A673 (cell line): Measurements from ENCODE around the gene UBE2E2. TPM values are rescaled to one million over a fixed set of nuclear protein-coding genes. Genes with fewer than 3 reads are reported as not detected.
"Not testable (repeated sequence)": the region's sequence is repeated elsewhere in the genome, so short reads cannot be mapped to it uniquely, and the experiment has no call there.

Experiments used
- BruUV-seq: library from RNA; stranded (reverse); fragments of 400-500 nt; replicated peaks from 2 replicates; lab custom pipeline; 2021; lab: Mats Ljungman, UMichigan
- CTCF ChIA-PET: fragments of 300-600 bp; sonication (Branson Sonifier 250); formaldehyde crosslinking; loops from one replicate; lab custom pipeline; 2022; ENCODE audit warnings: antibody characterized with exemption; lab: Charles Lee
- POLR2A ChIA-PET: fragments of 300-600 bp; sonication (Branson Sonifier 250); formaldehyde crosslinking; loops from one replicate; lab custom pipeline; 2022; ENCODE audit warnings: antibody characterized with exemption; ENCODE audit not compliant: low non-redundant PET; lab: Charles Lee
- DNase-seq: peaks from one replicate; pipeline ENCODE4 v3.0.0-alpha.2; 2015; ENCODE audit warnings: low spot score
- H3K27ac ChIP-seq: fragments of 200-600 bp; sonication (generic); 2 replicates; pipeline ENCODE4 v1.5.1; 2016; ENCODE audit warnings: mixed run types, low read depth, mild to moderate bottlenecking, mixed read lengths, antibody characterized with exemption, low read length; ENCODE audit not compliant: poor library complexity, severe bottlenecking
- H3K27me3 ChIP-seq: fragments of 200-600 bp; sonication (generic); replicated peaks from 2 replicates; pipeline ENCODE4 v1.6.1; 2017; ENCODE audit warnings: mixed run types, low read depth, mild to moderate bottlenecking, mixed read lengths, antibody characterized with exemption, low read length; ENCODE audit not compliant: insufficient read depth, poor library complexity
- H3K36me3 ChIP-seq: fragments of 200-600 bp; sonication (generic); 2 replicates; pipeline ENCODE4 v1.6.1; 2016; ENCODE audit warnings: mixed run types, mild to moderate bottlenecking, mixed read lengths, antibody characterized with exemption, low read length; ENCODE audit not compliant: insufficient read depth, poor library complexity, severe bottlenecking
- H3K4me1 ChIP-seq: fragments of 200-600 bp; sonication (generic); 2 replicates; pipeline ENCODE4 v1.6.1; 2017; ENCODE audit warnings: mixed run types, mild to moderate bottlenecking, mixed read lengths, antibody characterized with exemption, low read length; ENCODE audit not compliant: insufficient read depth, poor library complexity, severe bottlenecking
- H3K4me3 ChIP-seq: fragments of 200-600 bp; sonication (generic); 2 replicates; pipeline ENCODE4 v1.5.1; 2016; ENCODE audit warnings: low read depth, mixed run types, mild to moderate bottlenecking, mixed read lengths, low read length; ENCODE audit not compliant: poor library complexity, severe bottlenecking
- H3K9me3 ChIP-seq: fragments of 200-600 bp; sonication (generic); 2 replicates; pipeline ENCODE4 v1.6.1; 2016; ENCODE audit warnings: mixed run types, low read depth, mild to moderate bottlenecking, mixed read lengths, antibody characterized with exemption, low read length; ENCODE audit not compliant: poor library complexity, severe bottlenecking
- CTCF ChIP-seq: fragments of 300-800, 200-600 bp; sonication (generic); conservative IDR thresholded peaks from 2 replicates; pipeline ENCODE4 v1.5.1; 2017; ENCODE audit warnings: low read depth, mild to moderate bottlenecking, antibody characterized with exemption, low read length, moderate library complexity, mixed read lengths
- EZH2 ChIP-seq: fragments of 200-600 bp; sonication (generic); IDR thresholded peaks from 2 replicates; pipeline ENCODE4 v1.6.1; 2017; ENCODE audit warnings: borderline replicate concordance, low read depth, mild to moderate bottlenecking, mixed read lengths, antibody characterized with exemption, low read length; ENCODE audit not compliant: poor library complexity, severe bottlenecking
- intact Hi-C: fragments of 100-400 bp; cut with micrococcal nuclease; formaldehyde crosslinking; loops from one replicate; pipeline ENCODE4 v1.10.0; 2022; ENCODE audit not compliant: unreplicated experiment
- total RNA-seq: library from RNA; stranded (reverse); gene quantifications from 2 replicates; pipeline ENCODE4 v1.2.3, GENCODE V29; 2021

The UBE2E2 gene
- total RNA-seq, 1 experiment from 2014 or later, result 2.0 TPM

DNA sequence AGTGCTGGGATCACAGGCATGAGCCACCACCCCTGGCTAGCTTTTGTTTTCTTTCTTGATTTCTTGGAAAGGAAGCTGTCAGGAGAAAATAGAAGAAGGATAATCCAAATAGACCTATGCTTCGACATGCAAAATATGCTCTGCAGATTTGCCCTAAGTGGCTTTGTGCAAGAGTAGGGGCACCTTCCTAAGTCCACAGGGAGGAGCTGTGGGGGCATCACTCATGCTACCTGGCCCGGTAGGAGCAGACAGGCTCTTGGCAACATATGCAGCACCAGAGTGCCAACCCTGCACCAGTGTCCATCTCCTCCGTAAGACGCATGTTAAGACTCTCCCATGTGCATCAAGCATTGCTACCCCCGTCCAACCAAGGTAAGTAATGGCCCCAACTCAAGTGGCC lies 411.9 kb downstream of the UBE2E2 start:
- Histone ChIP-seq H3K9me3 (no peaks in the 10 kb centered on the region), H3K27me3 (no peaks in the 10 kb centered on the region), H3K4me3 (no peak overlapping the region), H3K27ac (no peak overlapping the region), H3K4me1 (no peaks in the 10 kb centered on the region), H3K36me3 (no peaks in the 10 kb centered on the region)
- POLR2A ChIA-PET, result no interaction called here
- intact Hi-C loops, result no loop called here
- CTCF ChIA-PET, result no interaction called here
- BruUV-seq, result no TSS peak
- TF ChIP-seq CTCF (no peak), EZH2 (no peak)
- DNase-seq, result no peak

DNA sequence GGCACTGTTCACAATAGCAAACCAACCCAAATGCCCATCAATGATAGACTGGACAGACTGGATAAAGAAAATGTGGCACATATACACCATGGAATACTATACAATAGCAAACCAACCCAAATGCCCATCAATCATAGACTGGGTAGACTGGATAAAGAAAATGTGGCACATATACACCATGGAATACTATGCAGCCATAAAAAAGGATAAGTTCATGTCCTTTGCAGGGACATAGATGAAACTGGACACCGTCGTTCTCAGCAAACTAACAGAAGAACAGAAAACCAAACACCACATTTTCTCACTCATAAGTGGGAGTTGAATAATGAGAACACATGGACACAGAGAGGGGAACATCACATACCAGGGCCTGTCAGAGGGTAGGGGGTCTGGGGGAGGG lies 415.3 kb downstream of the UBE2E2 start:
- CTCF ChIA-PET, H3K4me1 ChIP-seq, BruUV-seq, POLR2A ChIA-PET, H3K9me3 ChIP-seq, H3K27me3 ChIP-seq, intact Hi-C loops, H3K4me3 ChIP-seq, H3K27ac ChIP-seq, DNase-seq, H3K36me3 ChIP-seq: not testable (repeated sequence)

DNA sequence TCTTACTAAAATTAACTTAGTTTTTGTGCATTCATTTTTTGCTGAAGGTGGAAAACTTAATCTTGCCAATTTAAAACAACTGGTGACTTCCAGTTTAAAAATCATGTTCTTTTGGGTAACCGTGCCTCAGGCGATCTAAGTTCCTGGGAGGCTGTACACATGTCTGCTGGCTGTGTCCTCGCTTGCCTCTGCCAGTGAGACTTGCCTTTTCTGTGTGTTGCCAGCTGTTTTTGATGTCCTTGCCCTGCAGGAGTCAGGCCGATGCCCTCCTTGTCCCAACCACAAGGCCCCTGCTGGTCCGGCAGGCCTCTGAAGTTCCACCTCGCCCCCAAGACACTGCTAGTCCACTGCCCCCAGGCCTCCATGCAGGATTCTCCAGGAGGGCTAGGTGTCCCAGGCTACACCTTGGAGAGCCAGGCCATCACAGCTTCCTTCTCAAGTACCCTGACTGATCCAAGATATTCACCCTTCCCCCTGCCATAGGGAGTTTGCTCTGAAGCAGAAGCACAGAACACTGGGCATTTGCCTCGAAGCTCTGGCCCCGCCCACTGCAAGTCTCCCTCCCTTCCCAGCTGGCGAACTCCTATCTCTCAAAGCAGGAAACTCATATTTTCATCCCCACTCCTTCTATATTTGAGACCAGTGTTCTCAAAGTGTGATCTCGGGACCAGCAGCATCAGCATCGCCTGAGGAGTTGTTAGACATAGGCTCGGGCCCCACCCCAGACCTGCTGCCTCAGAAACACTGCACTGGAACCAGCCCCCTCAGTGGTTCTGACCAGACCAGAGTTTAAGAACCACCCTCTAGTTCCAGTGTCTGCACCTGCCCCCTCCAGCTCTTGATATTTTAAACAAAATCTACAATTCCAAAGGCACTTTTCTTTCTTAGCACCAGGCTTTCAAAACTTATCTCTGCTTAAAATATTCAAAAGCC lies 416.8 kb downstream of the UBE2E2 start:
- Histone ChIP-seq H3K36me3 (no peaks in the 10 kb centered on the region), H3K4me1 (no peaks in the 10 kb centered on the region), H3K9me3 (no peaks in the 10 kb centered on the region), H3K4me3 (no peak overlapping the region), H3K27me3 (no peaks in the 10 kb centered on the region), H3K27ac (no peak overlapping the region)
- intact Hi-C loops, result no loop called here
- DNase-seq, result no peak
- CTCF ChIA-PET, result no interaction called here
- POLR2A ChIA-PET, result no interaction called here
- no TSS peak for BruUV-seq
- TF ChIP-seq CTCF (no peak), EZH2 (no peak)

- DNase-seq, result no peak
- Histone ChIP-seq H3K4me3 (no peak overlapping the region), H3K9me3 (no peaks in the 10 kb centered on the region), H3K36me3 (no peaks in the 10 kb centered on the region), H3K27me3 (no peaks in the 10 kb centered on the region), H3K4me1 (no peaks in the 10 kb centered on the region), H3K27ac (no peak overlapping the region)
- ChIA-PET POLR2A (no interaction called here), CTCF (no interaction called here)
- intact Hi-C loops, result no loop called here
- no peak for TF ChIP-seq CTCF
- no peak for TF ChIP-seq EZH2
- BruUV-seq, result no TSS peak
Measured at GRCh38 chr3:23620638-23621015, 417.5 kb downstream of the UBE2E2 start.
